ENCODE measurements around the gene LSM4. TPM values are rescaled to one million over a fixed set of nuclear protein-coding genes. Genes with fewer than 3 reads are reported as not detected.

Gene LSM4
- polyA plus RNA-seq, 1 experiment = 94.7 TPM

DNA sequence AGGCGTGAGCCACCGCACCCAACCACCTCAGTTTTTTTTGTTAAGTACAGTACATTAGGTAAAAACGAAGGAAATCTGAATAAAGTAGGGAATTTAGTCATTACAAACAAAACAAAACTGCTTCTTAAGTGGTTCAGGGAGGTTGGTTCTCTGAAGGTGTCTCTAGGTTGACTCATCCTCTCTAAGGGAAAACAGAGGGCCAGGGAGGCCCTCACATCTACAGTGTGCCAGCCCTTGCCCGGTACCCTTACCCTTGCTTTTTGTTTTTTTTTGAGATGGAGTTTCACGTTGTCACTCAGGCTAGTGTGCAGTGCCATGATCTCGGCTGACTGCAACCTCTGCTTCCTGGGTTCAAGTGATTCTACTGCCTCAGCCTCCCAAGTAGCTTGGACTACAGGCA, 24.3 kb downstream of the LSM4 start:
- H3K36me3 ChIP-seq (ENCODE audit: control insufficient read depth, insufficient read depth, low read length) = no peaks in the 10 kb centered on the region
- ChIA-PET CTCF (interaction anchor here (7.9 kb wide), 1 partner anchor 20 kb away, joined by 85 read pairs; the partner anchor contains the start of genes IQCN and JUND), POLR2A (no interaction called here)
- TF ChIP-seq, protein P1, sequence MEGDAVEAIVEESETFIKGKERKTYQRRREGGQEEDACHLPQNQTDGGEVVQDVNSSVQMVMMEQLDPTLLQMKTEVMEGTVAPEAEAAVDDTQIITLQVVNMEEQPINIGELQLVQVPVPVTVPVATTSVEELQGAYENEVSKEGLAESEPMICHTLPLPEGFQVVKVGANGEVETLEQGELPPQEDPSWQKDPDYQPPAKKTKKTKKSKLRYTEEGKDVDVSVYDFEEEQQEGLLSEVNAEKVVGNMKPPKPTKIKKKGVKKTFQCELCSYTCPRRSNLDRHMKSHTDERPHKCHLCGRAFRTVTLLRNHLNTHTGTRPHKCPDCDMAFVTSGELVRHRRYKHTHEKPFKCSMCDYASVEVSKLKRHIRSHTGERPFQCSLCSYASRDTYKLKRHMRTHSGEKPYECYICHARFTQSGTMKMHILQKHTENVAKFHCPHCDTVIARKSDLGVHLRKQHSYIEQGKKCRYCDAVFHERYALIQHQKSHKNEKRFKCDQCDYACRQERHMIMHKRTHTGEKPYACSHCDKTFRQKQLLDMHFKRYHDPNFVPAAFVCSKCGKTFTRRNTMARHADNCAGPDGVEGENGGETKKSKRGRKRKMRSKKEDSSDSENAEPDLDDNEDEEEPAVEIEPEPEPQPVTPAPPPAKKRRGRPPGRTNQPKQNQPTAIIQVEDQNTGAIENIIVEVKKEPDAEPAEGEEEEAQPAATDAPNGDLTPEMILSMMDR (IDR thresholded peaks at IDR 0.05; ENCODE audit: insufficient read depth, low read depth, low read length) = no peak
- DNase-seq (ENCODE audit: low read depth) = no peak
- H3K27me3 ChIP-seq (ENCODE audit: control insufficient read depth, insufficient read depth, low read length) = no peaks in the 10 kb centered on the region
- H3K4me3 ChIP-seq (ENCODE audit: low read depth, low read length) = no peak overlapping the region

DNA sequence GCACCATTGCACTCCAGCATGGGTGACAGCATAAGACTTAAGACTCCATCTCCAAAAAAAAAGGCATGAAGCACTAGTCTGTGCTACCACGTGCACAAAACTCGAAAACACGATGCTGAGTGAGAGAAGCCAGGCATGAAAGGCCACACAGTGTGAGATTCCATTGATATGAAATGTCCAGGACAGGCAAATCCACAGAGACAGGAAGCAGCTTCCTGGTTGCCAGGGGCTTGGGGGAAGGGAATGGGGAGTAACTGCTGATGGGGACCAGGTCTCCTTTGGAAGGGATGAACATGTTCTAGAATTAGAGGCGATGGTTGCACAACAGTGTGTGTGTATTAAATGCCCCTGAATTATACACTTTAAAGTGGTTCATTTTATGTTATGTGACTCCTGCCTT, 25.6 kb downstream of the LSM4 start:
- Histone ChIP-seq H3K36me3 (ENCODE audit: control insufficient read depth, insufficient read depth, low read length) (no peaks in the 10 kb centered on the region), H3K4me3 (ENCODE audit: low read depth, low read length) (no peak overlapping the region), H3K27me3 (ENCODE audit: control insufficient read depth, insufficient read depth, low read length) (no peaks in the 10 kb centered on the region)
- ChIA-PET POLR2A (no interaction called here), CTCF (interaction anchor here (1.4 kb wide), 1 partner anchor 18 kb away, joined by 5 read pairs; no protein-coding TSS in a partner anchor)
- TF ChIP-seq, protein P1 (IDR thresholded peaks at IDR 0.05; ENCODE audit: insufficient read depth, low read depth, low read length) = no peak
- no peak for DNase-seq (ENCODE audit: low read depth)

DNA sequence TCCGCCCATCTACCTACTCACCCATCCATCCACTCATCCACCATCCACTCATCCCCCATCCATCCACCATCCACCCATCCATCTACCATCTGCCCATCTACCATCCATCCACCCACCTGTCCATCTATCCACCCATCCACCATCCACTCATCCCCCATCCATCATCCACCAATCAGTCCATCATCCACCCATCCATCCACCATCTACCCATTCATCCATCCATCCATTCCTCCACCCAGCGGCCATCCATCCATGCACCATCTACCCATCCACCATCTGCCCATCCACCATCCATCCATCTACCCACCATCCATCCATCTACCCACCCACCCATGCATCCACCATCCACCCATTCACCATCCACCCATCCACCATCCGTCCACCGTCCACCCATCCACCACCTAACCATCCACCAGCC, 27.8 kb downstream of the LSM4 start:
- H3K27me3 ChIP-seq (ENCODE audit: control insufficient read depth, insufficient read depth, low read length) = no peaks in the 10 kb centered on the region
- POLR2A ChIA-PET = no interaction called here
- H3K4me3 ChIP-seq (ENCODE audit: low read depth, low read length) = no peak overlapping the region
- H3K36me3 ChIP-seq (ENCODE audit: control insufficient read depth, insufficient read depth, low read length) = no peaks in the 10 kb centered on the region
- DNase-seq (ENCODE audit: low read depth) = no peak
- CTCF ChIA-PET = interaction anchor here (6.5 kb wide), 1 partner anchor 15 kb away, joined by 48 read pairs; the partner anchor contains the start of gene JUND
- TF ChIP-seq, protein P1 (IDR thresholded peaks at IDR 0.05; ENCODE audit: insufficient read depth, low read depth, low read length) = no peak

DNA sequence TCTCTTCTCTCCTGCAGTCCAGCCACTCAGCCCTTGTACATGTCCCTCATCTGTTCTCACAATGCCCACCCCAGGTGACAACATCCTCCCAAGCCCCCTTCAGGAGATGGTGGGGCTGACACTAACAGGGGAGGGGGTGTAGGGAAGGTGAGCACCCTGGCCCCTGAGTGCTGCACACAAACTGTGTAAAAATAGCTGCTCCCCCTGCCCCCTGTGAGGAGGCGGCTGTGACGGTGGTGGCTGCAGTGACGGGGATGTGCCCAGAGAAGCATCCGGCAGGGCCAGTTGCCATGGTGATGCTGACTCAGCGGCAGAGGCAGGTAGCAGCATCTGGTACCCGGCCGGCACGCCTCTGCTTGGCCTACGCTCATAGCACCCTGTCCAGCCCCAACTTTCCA, 28.4 kb downstream of the LSM4 start:
- ChIA-PET POLR2A (no interaction called here), CTCF (interaction anchor here (6.5 kb wide), 1 partner anchor 15 kb away, joined by 48 read pairs; the partner anchor contains the start of gene JUND)
- Histone ChIP-seq H3K36me3 (ENCODE audit: control insufficient read depth, insufficient read depth, low read length) (no peaks in the 10 kb centered on the region), H3K27me3 (ENCODE audit: control insufficient read depth, insufficient read depth, low read length) (no peaks in the 10 kb centered on the region), H3K4me3 (ENCODE audit: low read depth, low read length) (no peak overlapping the region)
- DNase-seq (ENCODE audit: low read depth) = no peak
- TF ChIP-seq, protein P1 (IDR thresholded peaks at IDR 0.05; ENCODE audit: insufficient read depth, low read depth, low read length) = no peak

DNA sequence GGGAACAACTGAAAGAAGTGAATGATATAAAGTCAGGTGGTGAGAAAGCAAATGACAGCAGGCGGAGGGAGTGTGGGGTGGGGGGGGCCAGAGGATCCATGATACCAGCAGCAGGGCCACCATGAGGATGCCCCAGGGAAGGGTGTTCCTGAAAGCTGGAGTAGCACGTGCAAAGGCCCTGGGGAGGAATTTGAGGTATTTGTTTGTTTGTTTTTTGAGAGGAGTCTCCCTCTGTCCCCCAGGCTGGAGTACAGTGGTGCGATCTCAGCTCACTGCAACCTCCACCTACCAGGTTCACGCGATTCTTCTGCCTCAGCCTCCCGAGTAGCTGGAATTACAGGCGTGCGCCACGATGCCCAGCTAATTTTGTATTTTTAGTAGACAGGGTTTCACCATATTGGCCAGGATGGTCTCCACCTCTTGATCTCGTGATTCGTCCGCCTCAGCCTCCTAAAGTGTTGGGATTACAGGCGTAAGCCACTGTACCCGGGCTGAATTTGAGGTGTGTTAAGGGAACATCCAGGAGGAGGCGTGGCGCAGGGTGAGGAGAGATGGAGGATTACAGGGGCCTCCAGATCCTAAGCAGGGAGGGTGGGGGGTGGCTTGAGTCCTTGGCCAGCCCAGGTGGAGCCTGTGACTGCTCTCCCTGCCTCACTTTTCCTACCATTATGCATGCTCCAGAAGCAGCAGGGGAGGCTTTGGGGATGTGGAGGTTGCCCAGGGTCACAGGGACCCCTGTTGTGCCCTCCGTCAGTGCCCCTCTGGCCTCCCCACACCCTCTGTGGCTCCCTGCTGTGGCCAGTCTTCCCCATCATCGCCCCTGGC, 29.0 kb downstream of the LSM4 start:
- H3K36me3 ChIP-seq (ENCODE audit: control insufficient read depth, insufficient read depth, low read length) = no peaks in the 10 kb centered on the region
- ChIA-PET POLR2A (interaction anchor here (0.6 to 2.4 kb wide), 2 partner anchors 12 kb away, joined by 3 to 41 read pairs; partner anchors contain the start of gene JUND), CTCF (interaction anchor here (1.2 to 6.5 kb wide), 2 partner anchors 7 to 14 kb away, joined by 4 to 48 read pairs; partner anchors contain the start of gene JUND)
- DNase-seq (ENCODE audit: low read depth) = no peak
- H3K27me3 ChIP-seq (ENCODE audit: control insufficient read depth, insufficient read depth, low read length) = no peaks in the 10 kb centered on the region
- no peak overlapping the region; the same call in 1 of the 2 replicates for H3K4me3 ChIP-seq (ENCODE audit: low read depth, low read length)
- TF ChIP-seq, protein P1 (IDR thresholded peaks at IDR 0.05; ENCODE audit: insufficient read depth, low read depth, low read length) = no peak

All from BJ (cell line).